OCI-LY7 (cell line): Measurements from ENCODE around the gene COL5A1.

Source experiments
- CTCF ChIP-seq: fragments of 200-600 bp; sonication (generic); conservative IDR thresholded peaks from 2 replicates; pipeline ENCODE4 v1.5.1; 2014; ENCODE audit warnings: mild to moderate bottlenecking, antibody characterized with exemption, low read length, moderate library complexity, mixed read lengths
- EZH2phosphoT487 ChIP-seq: fragments of 200-600 bp; sonication (generic); IDR thresholded peaks from 2 replicates; pipeline ENCODE4 v1.6.1; 2018; ENCODE audit warnings: low read depth, borderline replicate concordance, mild to moderate bottlenecking, mixed run types, antibody characterized with exemption, low read length, moderate library complexity, mixed read lengths

GRCh38 chr9:134622896-134623257 is 18.7 kb upstream of the COL5A1 start:
- TF ChIP-seq CTCF (no peak), EZH2phosphoT487 (no peak)
